ENCODE results near the gene RIC8A.
"Not testable (repeated sequence)": the region's sequence is repeated elsewhere in the genome, so short reads cannot be mapped to it uniquely, and the experiment has no call there.

The RIC8A gene

GRCh38 chr11:207208-207862 is at the start of gene RIC8A, which contains the start of gene BET1L:
Gene RIC8A, plus strand, starts transcription at chr11:207708. Its CDS starts 1,147 bp downstream, at chr11:208855.
Gene BET1L, minus strand, starts transcription at chr11:207399. Its CDS starts 78 bp downstream, at chr11:207321.
- DNase-seq: peak; percentile 93

- DNase-seq: not testable (repeated sequence)
Observed at GRCh38 chr11:180242-180641, 27.3 kb upstream of the RIC8A start.

- DNase-seq: not testable (repeated sequence)
Observed at GRCh38 chr11:189200-189783, 18.2 kb upstream of the RIC8A start.

- DNase-seq: not testable (repeated sequence)
Observed at GRCh38 chr11:189843-190311, 17.6 kb upstream of the RIC8A start.

- DNase-seq: not testable (repeated sequence)
Observed at GRCh38 chr11:190546-190945, 17.0 kb upstream of the RIC8A start.

GRCh38 chr11:191490-192478 is 15.7 kb upstream of the RIC8A start:
- peak; percentile 40 for DNase-seq

- DNase-seq: not testable (repeated sequence)
Observed at GRCh38 chr11:192674-193128, 14.8 kb upstream of the RIC8A start, which contains the start of gene SCGB1C1. Gene SCGB1C1, plus strand, starts transcription at chr11:193078. Its CDS starts 22 bp downstream, at chr11:193100.

- DNase-seq: not testable (repeated sequence)
Observed at GRCh38 chr11:193481-193880, 14.0 kb upstream of the RIC8A start.

GRCh38 chr11:196786-197731 is 10.4 kb upstream of the RIC8A start:
- no peak for DNase-seq

- no peak for DNase-seq
Observed at GRCh38 chr11:197741-198235, 9.7 kb upstream of the RIC8A start.

GRCh38 chr11:198236-198806 is 9.2 kb upstream of the RIC8A start:
- DNase-seq: no peak

- DNase-seq: no peak
Observed at GRCh38 chr11:199004-199581, 8.4 kb upstream of the RIC8A start.

GRCh38 chr11:199782-200181 is 7.7 kb upstream of the RIC8A start:
- DNase-seq: no peak

- no peak for DNase-seq
Observed at GRCh38 chr11:200224-201003, 7.1 kb upstream of the RIC8A start.

- DNase-seq: no peak
Observed at GRCh38 chr11:201966-202365, 5.5 kb upstream of the RIC8A start.

GRCh38 chr11:202490-202889 is 5.0 kb upstream of the RIC8A start:
- no peak for DNase-seq

- no peak for DNase-seq
Observed at GRCh38 chr11:203056-203944, 4.2 kb upstream of the RIC8A start.

GRCh38 chr11:203945-204586 is 3.4 kb upstream of the RIC8A start:
- DNase-seq: no peak
